SIG-M5 (cell line): ENCODE measurements around the gene PPP2R3B.

Experiments
- DNase-seq: peaks from one replicate; lab custom pipeline; 2025; lab: John Stamatoyannopoulos, UW

Gene PPP2R3B

DNA sequence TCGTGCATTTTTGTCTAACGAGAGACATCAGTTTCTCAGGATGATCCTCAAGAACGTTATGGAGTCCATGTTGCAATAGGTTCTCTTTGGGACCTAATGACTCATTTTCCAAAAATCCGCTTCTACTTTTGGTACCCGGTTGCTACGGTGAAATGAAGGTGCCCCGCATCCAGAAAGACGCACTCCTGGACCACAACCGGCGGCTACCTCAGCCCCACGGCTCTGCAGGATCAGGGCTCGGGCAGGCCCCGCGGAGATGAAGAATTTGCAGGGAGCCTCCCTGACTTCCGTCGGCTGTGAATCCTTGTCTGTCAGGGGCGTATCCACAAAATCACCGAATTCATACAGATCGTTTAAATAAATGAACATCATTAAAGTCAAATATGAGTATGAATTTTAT is 83.7 kb downstream of the PPP2R3B start:
- no peak for DNase-seq

DNA sequence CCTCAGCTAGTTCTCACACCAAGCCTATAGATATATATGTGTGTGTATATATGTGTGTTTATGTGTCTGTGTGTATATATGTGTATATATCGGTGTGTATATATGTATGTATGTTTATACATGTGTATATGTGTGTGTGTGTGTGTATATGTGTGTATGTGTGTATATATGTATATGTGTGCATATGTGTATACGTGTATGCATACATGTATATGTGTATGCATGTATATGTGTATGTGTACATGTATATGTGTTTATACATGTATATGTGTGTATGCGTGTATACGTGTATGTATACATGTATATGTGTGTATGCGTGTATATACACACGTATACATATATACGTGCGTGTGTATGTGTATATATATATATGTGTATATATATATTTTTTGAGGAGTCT is 86.4 kb downstream of the PPP2R3B start:
- no peak for DNase-seq

DNA sequence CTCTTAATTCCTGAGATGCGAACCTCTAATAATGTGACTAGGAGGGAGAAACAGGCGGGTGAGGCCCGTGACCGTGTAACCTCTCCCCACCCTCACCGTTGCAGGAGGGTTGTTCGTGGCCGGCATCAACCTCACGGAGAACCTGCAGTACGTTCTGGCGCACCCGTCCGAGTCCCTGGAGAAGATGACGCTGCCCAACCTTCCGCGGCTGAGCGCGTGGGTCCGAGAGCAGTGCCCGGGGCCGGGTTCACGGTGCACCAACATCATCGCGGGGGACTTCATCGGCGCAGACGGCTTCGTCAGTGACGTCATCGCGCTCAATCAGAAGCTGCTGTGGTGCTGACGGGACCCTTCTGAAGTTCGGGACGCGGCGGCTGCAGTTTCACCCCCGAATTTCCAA is 87.7 kb downstream of the PPP2R3B start:
- DNase-seq, result no peak

DNA sequence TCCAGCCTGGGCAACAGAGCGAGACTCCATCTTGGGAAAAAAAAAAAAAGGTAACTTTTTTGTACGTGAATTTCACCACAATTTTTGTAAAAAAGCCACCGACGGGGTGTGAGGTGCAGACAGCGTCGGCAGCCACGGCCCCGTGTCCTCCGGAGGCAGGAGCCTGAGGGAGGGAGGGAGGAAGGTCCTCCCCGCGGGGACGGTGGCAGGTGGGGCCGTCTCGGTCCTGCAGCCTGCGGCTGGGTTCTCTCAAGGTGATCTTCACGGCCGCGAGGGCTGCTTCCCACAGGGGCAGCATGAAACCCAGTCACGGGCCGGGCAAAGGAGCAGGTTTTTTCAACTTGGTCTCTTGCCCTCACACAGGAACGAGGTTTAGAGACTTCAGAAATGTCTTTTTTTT is 91.6 kb downstream of the PPP2R3B start:
- DNase-seq, result no peak

DNA sequence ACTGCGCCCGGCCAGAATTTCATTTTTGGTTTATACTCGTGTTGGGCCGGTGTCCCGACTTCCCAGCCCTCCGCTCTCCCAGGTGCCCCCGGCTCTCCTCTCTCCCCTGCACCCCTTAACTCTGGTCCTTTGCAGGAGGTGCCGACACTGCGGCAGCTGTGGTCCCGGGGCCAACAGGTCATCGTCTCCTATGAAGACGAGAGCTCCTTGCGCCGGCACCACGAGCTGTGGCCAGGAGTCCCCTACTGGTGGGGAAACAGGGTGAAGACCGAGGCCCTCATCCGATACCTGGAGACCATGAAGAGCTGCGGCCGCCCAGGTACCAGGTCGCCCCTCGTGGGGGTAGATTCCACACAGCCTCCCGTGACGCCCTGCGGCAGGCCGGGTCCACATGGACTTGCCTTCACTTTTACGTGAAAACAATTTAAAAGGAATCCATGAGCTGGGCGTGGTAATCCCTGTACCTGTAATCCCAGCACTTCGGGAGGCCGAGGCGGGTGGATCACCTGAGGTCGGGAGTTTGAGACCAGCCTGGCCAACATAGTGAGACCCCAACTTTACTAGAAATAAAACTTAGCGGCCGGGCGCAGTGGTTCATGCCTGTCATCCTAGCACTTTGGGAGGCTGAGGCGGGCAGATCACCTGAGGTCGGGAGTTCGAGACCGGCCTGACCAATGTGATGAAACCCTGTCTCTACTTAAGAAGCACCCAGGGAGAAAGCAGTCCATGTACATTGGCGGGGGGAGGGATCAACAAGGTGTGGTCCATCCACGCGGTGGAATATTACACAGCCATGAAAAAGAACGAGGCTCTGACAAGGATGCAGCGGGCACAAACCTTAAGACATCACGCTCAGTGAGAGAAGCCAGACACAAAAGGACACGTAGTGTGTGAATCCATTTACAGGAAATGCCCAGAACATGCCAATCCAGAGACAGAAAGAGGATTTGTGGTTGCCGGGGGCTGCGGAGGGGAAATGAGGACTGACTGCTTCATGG is 93.5 kb downstream of the PPP2R3B start:
- no peak for DNase-seq

DNA sequence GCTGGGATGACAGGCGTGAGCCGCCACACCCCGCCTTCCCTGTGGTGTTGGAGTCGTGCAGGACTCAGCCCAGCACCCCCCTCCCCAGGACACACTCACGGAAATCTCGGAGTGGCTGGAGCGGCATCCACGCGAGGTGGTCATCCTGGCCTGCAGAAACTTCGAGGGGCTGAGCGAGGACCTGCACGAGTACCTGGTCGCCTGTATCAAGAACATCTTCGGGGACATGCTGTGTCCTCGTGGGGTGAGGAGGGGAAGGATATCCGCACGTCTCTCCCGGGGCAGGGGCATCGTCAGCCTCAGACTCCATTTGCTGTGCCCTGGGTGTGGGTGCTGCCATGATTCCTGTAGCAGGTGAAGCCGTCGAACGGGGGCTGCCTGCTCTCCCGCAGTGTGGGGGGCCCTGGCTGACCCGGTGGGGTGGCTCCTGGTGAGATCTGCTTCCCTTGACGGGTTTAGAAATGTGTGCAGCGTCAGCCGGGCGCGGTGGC is 95.3 kb downstream of the PPP2R3B start:
- DNase-seq, result no peak

DNA sequence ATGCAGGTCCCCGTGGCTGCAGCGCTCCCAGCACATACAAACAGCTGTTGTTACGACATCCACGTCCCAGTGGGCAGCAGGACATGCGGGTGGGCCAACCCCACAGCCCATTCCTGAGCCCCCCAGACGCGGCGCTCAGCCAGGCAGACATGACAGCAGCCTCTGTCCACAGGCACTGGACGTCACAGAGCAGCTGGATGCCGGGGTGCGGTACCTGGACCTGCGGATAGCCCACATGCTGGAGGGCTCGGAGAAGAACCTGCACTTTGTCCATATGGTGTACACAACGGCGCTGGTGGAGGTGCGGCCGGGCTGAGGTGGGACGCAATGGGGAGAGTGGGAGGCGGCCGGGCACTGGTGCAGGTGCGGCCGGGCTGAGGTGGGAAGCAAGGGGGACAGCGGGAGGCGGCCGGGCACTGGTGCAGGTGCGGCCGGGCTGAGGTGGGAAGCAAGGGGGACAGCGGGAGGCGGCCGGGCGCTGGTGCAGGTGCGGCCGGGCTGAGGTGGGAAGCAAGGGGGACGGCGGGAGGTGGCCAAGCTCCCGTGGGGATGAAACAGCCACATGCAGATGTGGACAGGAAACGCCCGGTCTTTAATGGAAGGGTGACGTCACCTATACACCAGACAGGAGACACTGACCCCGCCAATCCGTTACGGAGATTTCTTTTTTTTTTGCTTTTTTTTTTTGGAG is 96.1 kb downstream of the PPP2R3B start:
- no peak for DNase-seq

DNA sequence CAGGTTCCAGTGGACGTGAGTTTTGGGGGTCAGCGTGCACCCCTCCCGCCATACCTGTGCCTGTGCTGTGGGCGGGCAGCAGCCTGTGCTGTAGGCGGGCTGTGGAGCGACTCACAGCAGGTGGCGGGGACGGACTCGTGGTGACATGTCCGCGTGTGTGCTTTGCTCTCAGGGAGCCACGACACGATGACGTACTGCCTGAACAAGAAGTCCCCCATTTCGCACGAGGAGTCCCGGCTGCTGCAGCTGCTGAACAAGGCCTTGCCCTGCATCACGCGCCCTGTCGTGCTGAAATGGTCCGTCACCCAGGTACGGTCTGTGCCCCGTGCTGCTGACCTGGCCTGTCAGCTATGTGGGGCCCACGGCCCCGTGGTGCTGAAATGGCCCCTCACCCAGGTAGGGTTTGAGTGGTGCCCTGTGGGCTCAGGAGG is 98.1 kb downstream of the PPP2R3B start:
- DNase-seq, result no peak

DNA sequence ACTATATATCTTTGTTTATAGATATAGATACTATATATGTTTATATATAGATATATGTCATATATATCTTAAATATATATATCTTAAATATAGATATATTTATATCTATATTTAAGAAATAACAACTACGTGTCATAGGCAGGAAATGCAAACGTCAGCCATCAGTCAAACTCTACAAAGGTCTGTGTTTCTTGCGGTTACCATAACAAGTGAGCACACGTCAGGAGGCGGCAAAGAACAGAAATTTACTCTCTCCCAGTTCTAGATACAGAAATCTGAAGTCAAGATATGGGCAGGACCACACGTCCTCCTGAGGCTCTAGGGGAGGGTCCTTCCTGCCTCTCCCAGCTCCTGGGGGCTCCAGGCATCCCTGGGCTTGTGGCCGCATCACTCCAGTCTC is 99.0 kb downstream of the PPP2R3B start:
- DNase-seq, result no peak

DNA sequence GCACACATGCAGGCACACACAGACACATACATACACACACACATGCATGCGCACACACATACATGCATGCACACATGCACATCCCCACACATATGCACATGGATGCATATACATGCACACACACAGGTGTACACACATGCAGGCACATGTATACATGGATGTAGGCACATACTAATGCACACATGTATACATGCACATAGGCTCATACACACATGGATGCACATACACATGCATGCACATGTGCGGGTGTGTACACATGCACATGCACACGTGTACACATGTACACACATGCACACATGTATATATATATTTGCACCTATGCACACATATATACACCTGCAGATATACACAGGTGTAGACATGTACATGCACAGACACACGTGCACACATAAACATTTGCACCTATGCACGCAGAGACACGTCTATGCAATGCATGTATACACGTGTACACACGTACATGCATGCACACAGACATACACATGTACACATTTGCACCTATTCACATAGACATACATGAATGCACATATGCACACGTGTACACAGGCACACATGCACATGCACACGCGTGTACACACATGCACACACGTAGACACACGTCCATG is 101.5 kb downstream of the PPP2R3B start:
- no peak for DNase-seq
